G401.6 (cell line): ENCODE data around the gene MCAT.

Source experiments
- FAIRE-seq: peaks from 2 replicates; lab custom pipeline; 2012; peaks lifted over from hg19 to GRCh38; lab: Jason Lieb, UNC

Gene MCAT

GRCh38 chr22:43172191-43172590 lies 29.0 kb upstream of the MCAT start:
- FAIRE-seq = no peak

DNA sequence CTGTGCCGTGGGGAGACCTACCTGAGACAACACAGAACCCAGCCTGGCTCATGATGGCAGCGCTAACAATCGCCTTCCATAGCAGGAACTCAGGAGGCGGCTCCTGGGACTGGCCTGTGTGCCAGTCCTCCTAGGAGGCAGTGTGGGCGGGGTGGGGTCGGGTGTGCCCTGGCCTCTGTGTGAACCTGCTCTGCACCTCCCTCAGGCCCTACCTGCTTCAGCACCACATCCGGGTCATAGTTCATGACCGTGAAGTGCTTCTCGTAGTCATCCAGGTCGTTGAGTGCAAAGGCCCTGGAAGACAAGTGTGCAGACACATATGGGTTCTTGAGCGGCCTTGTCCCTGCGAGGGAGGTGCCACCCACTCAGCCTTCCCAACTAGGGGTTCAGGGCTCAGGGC lies 28.4 kb upstream of the MCAT start:
- no peak for FAIRE-seq

DNA sequence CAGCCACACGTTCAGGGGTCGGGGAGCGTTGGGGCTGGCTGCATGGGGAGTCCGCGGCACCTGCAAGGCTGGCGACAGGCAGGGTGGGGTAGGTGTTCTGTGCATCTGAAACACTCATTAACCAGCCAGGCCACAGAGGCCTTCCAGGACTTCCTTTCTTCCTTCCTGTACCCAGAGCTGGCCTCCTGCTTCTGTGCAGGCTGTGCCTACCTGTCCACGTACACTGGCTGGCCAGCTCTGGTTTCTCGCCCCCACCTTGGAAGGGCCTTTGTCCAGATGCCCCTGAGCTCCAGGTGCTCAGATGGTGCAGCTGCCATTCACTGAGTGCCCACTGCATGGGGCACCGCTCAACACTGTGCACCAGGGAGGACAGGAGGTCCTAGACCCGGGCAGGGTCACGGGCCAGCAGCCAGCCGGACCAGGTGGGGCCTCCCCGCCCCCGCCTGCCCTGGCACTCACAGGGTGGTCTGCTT lies 27.9 kb upstream of the MCAT start:
- no peak for FAIRE-seq

- no peak for FAIRE-seq
These were observed 26.9 kb upstream of the MCAT start for GRCh38 chr22:43170131-43170480.

GRCh38 chr22:43169310-43170130 lies 26.3 kb upstream of the MCAT start:
- FAIRE-seq = no peak

- FAIRE-seq = no peak
These were observed 25.5 kb upstream of the MCAT start for GRCh38 chr22:43168471-43169309.

DNA sequence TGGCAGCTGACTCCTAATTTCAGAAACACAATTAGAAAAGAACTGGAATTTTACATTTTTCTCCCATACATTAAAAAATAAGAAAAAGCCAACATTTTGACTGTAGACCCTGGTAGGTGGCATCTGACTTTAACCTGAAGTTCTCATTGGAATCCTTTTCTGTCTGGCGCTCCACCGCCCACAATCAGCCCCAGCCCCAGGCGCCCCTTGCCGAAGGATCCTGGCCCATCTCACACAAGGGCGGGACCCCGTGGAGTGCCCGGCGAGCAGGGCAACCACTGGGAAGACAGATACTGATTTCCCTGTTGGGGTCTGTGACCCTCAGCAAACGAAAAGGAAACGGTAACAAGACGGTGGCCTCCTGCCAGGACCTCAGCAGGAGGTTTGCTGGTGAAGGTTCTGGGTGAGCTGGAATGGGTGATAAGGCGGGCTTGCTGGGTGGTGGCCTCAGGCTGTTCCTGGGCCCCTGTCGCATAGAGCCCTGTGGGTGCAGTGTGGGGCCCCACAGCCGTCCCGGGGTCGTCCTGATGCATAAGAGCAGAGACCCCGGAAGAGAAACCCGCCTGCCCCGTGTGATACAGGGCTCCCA lies 23.9 kb upstream of the MCAT start:
- FAIRE-seq = no peak

GRCh38 chr22:43166132-43166930 lies 23.1 kb upstream of the MCAT start:
- FAIRE-seq = no peak

DNA sequence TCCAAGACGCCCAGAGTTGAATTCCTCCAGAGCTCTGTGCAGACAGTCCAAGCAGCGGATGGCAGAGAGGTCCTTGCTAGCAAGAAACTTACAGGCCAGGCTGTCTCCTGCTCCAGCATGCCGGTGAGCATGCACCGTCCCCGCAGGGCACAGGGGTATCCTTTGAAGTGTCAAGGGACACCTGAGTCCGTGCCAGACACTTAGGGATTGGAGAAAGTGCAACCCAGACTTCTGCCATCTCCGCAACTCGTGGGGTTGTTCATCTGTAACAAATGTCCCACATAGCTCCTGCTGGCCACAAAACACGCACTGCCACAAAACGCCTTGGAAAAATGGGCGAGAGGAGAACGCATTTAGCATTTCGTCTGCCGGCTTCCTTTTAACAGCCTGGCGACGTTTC lies 21.4 kb upstream of the MCAT start:
- FAIRE-seq = no peak

- FAIRE-seq = no peak
These were observed 20.1 kb upstream of the MCAT start for GRCh38 chr22:43163241-43163795.

DNA sequence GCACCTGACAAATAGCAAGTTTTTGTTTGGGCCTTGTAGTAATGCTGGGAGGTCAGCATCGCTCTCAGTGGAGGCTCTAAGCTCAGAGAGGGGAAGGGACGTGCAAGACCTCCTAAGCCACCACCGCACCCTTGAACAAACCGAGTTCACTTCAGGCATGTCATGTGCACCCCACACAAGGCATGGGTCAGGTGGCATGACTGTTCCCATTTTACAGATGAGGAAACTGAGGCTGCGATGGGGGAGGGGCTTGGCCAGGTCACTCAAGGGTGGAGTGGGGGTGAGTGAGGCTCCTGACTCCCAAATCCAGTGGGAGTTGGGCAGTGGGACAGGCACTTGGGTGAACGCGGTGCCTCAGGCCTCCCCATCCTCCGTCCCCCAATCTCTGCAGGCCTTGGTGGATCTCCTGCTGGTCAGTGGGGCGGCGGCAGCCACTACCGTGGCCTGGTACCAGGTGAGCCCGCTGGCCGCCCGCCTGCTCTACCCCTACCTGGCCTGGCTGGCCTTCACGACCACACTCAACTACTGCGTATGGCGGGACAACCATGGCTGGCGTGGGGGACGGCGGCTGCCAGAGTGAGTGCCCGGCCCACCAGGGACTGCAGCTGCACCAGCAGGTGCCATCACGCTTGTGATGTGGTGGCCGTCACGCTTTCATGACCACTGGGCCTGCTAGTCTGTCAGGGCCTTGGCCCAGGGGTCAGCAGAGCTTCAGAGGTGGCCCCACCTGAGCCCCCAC lies 19.4 kb upstream of the MCAT start:
- FAIRE-seq = no peak

GRCh38 chr22:43160497-43161126 lies 17.4 kb upstream of the MCAT start:
- FAIRE-seq = no peak

DNA sequence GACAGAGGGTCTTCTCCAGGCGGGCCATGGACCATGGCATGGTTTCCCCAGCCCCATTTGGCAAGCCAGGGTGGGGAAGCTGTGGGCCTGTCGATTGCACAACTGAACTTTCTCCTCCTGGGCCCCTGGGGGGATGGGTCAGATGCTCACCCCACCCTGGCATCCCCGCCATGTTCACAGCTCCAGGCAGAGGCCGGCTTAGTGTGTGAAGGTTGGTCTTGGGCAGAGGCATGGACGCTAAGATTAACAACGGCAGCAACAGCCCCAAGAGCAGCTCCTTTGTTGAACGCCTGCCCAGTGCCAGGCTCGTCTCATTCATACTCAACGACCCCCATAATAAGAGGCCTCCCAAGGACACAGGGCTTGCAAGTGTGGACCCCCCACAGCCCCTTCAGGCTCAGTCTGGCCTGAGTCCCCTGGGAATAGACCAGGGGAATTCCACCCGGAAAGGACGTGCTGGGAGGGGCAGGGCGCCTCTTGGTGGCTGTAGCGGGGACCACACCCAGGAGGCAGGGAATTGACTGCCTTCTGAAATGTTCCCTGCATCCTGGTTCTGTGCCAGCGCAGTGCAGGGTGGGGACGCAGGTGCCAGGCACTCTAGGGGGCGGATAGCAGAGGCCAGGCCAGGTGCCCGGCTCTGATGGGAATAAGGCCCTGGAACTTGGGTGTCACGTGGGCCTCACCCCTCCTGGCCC lies 16.4 kb upstream of the MCAT start:
- FAIRE-seq = no peak

- FAIRE-seq = no peak
These were observed 15.7 kb upstream of the MCAT start for GRCh38 chr22:43158778-43159483.

DNA sequence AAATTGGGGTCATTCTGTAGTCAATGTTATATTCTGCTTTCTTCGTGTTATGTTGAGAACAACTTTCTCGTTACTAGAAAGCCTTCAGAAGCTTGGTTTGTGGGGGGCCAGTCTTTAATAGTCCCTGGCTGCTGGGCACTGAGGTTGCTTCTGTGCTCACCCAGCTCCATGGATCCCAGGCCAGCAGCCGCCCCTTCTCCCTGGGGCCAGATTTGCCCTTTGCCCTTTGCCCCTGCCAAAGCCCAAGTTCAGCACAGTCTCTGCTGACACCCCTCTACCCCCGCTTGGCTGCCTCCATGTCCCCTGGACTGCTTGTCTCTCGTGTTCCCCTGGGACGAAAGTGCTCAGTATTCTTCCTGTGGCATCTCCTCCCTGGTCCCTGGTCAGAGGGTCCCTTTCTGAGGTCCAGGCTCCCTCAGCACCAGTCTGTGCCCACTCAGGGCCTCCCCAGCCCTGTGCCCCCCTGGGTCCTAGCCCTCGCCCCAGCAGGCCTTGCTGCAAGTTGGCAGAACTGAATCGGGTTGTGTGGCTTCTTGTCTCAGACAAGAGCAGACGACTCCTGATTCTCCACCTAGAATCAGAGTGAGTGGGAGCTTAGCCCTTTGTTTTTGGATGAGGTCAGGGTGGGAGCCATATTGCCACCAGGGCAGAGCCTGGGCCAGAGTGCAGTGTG lies 14.8 kb upstream of the MCAT start:
- FAIRE-seq = no peak

GRCh38 chr22:43156413-43156812 lies 13.2 kb upstream of the MCAT start:
- FAIRE-seq = no peak

GRCh38 chr22:43155789-43156188 lies 12.6 kb upstream of the MCAT start:
- FAIRE-seq = no peak

GRCh38 chr22:43154887-43155536 lies 11.8 kb upstream of the MCAT start:
- no peak for FAIRE-seq
